Cardiac fibroblast (primary cell): Measurements from ENCODE around the gene STAB2.
A peak's percentile ranks its signal among the peaks of the same experiment; 100 is the strongest.

Source experiments
- DNase-seq, 2 donors: peaks; one replicate each; pipeline versions ENCODE4 v3.0.0 to v3.0.0-alpha.2; 2010; ENCODE audit warnings: low read depth in 2 of 2
- H3K4me3 ChIP-seq, 2 donors: replicated peaks in 1 of 2; 1 replicate in 1 of 2; 2 replicates in 1 of 2; pipeline ENCODE4 v1.5.1; 2011; ENCODE audit warnings: low read depth in 2 of 2, low read length in 2 of 2, mild to moderate bottlenecking in 2 of 2, moderate library complexity in 1 of 2
- CTCF ChIP-seq: IDR thresholded peaks from one replicate; pipeline ENCODE4 v1.5.1; 2011; ENCODE audit warnings: low read depth, mild to moderate bottlenecking, low read length, inconsistent platforms

STAB2 gene

DNA sequence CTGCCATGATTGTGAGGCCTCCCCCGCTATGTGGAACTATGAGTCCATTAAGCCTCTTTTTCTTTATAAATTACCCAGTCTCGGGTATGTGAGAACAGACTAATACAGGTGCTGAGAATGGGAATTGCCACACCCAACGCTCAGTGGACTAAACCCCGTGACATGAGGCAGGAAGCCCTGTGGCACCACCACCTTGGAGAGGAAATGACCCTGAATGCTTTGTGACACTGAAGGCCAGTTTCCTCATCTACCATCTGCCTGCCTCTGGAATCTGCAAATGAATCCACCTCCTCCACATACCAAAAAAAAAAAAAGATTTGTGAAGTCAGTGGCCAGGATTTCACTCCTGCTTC is 212.4 kb downstream of the STAB2 start:
- H3K4me3 ChIP-seq: no peak overlapping the region
- DNase-seq: no peak
- no peak for TF ChIP-seq CTCF

GRCh38 chr12:103799857-103800771 is 213.0 kb downstream of the STAB2 start:
- peak; percentile 85 to 86 for DNase-seq
- TF ChIP-seq CTCF: no peak
- no peak overlapping the region for H3K4me3 ChIP-seq

DNA sequence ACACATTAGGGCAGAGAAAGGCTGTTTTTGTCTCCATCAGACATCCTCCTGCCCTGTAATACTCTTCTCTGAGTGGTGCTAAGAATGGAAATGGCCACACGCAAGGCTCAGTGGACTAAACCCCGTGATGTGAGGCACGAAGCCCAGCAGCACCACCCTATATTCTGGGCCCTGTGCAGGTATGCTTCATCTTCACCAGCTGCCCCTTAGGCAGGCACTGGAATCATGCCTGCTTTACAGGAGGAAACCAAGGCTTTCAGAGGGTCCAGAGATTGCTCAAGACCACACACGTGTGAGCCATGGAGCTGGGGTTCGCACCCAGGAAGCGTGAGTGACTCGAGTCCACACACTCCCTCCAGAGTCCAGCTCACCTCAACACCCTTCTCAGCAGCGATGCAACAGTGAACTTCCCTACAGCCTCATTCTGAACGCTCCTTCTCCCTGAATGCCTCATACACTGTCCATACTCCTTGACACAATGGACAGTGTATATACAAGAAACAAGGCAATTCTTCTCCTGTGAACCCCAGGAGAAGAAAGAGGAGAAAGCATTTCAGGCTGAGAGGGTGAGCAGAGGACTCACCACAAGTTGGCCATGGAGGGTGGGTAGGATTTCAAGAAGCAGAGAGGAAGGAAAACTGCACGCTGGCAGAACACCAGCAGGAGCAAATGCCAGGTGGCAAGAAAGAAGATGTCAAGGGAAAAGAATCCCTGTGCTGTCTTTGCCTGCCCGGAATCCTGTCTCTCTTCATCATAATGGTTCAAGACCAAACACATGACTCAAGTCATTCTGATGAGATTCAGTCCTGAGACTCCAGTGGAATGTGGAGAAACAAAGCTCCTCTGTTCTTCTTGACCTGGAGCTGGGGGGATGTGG is 214.9 kb downstream of the STAB2 start:
- TF ChIP-seq CTCF: no peak
- H3K4me3 ChIP-seq: no peak overlapping the region
- peak; percentile 42 to 53 for DNase-seq

DNA sequence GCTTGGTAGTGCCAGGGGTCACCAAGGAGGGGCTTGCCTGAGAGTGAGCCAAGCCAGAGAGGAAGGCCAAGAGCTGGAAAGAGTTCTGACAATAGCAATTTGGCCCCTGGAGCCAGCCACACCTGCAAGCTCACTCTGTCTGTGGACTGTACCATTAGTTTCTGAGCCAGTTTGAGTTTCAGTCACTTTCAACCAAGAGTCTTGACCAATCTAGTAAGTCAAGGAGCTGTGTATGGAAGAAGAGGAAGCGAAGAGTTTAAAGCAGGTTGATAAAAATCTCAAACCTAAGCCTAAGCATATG is 215.5 kb downstream of the STAB2 start:
- TF ChIP-seq CTCF: no peak
- H3K4me3 ChIP-seq: no peak overlapping the region
- no peak for DNase-seq

GRCh38 chr12:103803847-103804246 is 216.8 kb downstream of the STAB2 start:
- H3K4me3 ChIP-seq: no peak overlapping the region
- no peak for DNase-seq
- TF ChIP-seq CTCF: no peak

DNA sequence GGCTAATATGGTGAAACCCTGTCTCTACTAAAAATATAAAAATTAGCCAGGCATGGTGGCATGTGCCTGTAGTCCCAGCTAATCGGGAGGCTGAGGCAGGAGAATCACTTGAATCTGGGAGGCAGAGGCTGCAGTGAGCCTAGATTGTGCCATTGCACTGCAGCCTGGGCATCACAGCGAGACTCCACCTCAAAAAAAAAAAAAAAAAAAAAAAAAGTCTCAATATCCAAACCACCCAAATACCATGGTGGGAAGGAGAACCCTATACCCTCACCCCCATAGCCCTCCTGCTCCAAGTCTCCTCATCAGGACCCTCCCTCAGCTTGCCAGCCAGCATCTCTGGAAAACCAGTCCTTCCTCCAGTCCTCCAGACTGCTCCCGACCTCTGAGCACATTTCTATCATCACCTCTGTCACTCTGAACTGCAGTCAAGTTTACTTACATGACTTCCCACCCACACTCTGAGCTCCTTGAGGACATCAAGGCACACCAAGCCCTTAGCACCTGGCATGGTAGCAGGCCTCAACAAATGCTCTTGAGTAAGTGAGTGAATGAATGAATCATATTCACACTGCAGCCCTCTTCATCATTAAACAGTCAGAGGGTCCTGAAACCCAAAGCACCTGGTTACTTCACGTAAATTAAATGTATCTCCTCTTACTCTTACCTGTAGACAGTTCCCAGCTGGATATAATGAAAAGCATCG is 218.7 kb downstream of the STAB2 start:
- H3K4me3 ChIP-seq: no peak overlapping the region
- DNase-seq: no peak
- no peak for TF ChIP-seq CTCF
